Duodenal mucosa (tissue), 2 donors: ENCODE data around the gene KRT8.

Source experiments
- H3K27ac ChIP-seq: one replicate; pipeline ENCODE4 v1.7.0; 2013; ENCODE audit warnings: low read depth, low read length
- H3K27me3 ChIP-seq, 2 donors: one replicate each; pipeline ENCODE4 v1.7.0; 2013; ENCODE audit warnings: low read length in 2 of 2, control low read depth in 1 of 2; ENCODE audit not compliant: insufficient read depth in 2 of 2, control insufficient read depth in 1 of 2
- H3K36me3 ChIP-seq, 2 donors: one replicate each; pipeline ENCODE4 v1.7.0; 2013; ENCODE audit warnings: low read length in 2 of 2, control low read depth in 1 of 2; ENCODE audit not compliant: insufficient read depth in 2 of 2, control insufficient read depth in 1 of 2
- H3K4me1 ChIP-seq, 2 donors: one replicate each; pipeline ENCODE4 v1.7.0; 2013; ENCODE audit warnings: low read length in 2 of 2, control low read depth in 1 of 2; ENCODE audit not compliant: insufficient read depth in 2 of 2, control insufficient read depth in 1 of 2
- H3K4me3 ChIP-seq, 2 donors: one replicate each; pipeline ENCODE4 v1.7.0; 2013; ENCODE audit warnings: low read length in 2 of 2, low read depth in 1 of 2
- H3K9ac ChIP-seq, 2 donors: one replicate each; pipeline ENCODE4 v1.7.0; 2013; ENCODE audit warnings: low read length in 2 of 2, low read depth in 1 of 2
- H3K9me3 ChIP-seq, 2 donors: one replicate each; pipeline ENCODE4 v1.7.0; 2013; ENCODE audit warnings: low read length in 2 of 2, control low read depth in 1 of 2; ENCODE audit not compliant: control insufficient read depth in 1 of 2

The KRT8 gene

GRCh38 chr12:52946797-52947547 lies 42.1 kb upstream of the KRT8 start:
- no peak overlapping the region for H3K27ac ChIP-seq

GRCh38 chr12:52946334-52946733 lies 41.5 kb upstream of the KRT8 start:
- Histone ChIP-seq H3K36me3 (peaks cover 0 to 10% of the 10 kb centered on the region in 2 donors), H3K27ac (no peak overlapping the region), H3K9ac (peak overlapping the region; percentile 3 to 28), H3K4me3 (no peak overlapping the region), H3K9me3 (no peaks in the 10 kb centered on the region), H3K4me1 (peaks cover 43 to 60% of the 10 kb centered on the region in 2 donors), H3K27me3 (no peaks in the 10 kb centered on the region)

More at GRCh38 chr12:52946797-52947547, 42.1 kb upstream of the KRT8 start:
- H3K9ac ChIP-seq = peak overlapping the region; percentile 3 to 28
- H3K4me3 ChIP-seq = no peak overlapping the region
- no peaks in the 10 kb centered on the region for H3K27me3 ChIP-seq
- peaks cover 0 to 14% of the 10 kb centered on the region in 2 donors for H3K36me3 ChIP-seq
- H3K9me3 ChIP-seq = no peaks in the 10 kb centered on the region
- peaks cover 45 to 61% of the 10 kb centered on the region in 2 donors for H3K4me1 ChIP-seq

- peaks cover 36 to 54% of the 10 kb centered on the region in 2 donors for H3K4me1 ChIP-seq
- H3K27ac ChIP-seq = no peak overlapping the region
- peaks cover 0 to 4% of the 10 kb centered on the region in 2 donors for H3K36me3 ChIP-seq
- no peaks in the 10 kb centered on the region for H3K9me3 ChIP-seq
- no peaks in the 10 kb centered on the region for H3K27me3 ChIP-seq
- no peak overlapping the region for H3K9ac ChIP-seq
- no peak overlapping the region for H3K4me3 ChIP-seq
Measured at GRCh38 chr12:52945389-52946232, 40.7 kb upstream of the KRT8 start.

- Histone ChIP-seq H3K36me3 (no peaks in the 10 kb centered on the region), H3K4me3 (no peak overlapping the region), H3K4me1 (peaks cover 36 to 54% of the 10 kb centered on the region in 2 donors), H3K9ac (no peak overlapping the region), H3K9me3 (no peaks in the 10 kb centered on the region), H3K27me3 (no peaks in the 10 kb centered on the region), H3K27ac (no peak overlapping the region)
Measured at GRCh38 chr12:52944683-52945388, 40.0 kb upstream of the KRT8 start.

- H3K4me3 ChIP-seq = no peak overlapping the region
- no peak overlapping the region for H3K27ac ChIP-seq
- peaks cover 36 to 50% of the 10 kb centered on the region in 2 donors for H3K4me1 ChIP-seq
- H3K9me3 ChIP-seq = no peaks in the 10 kb centered on the region
- H3K9ac ChIP-seq = no peak overlapping the region
- no peaks in the 10 kb centered on the region for H3K27me3 ChIP-seq
- H3K36me3 ChIP-seq = no peaks in the 10 kb centered on the region
Measured at GRCh38 chr12:52942901-52943181, 38.0 kb upstream of the KRT8 start.

GRCh38 chr12:52942066-52942900 lies 37.4 kb upstream of the KRT8 start:
- Histone ChIP-seq H3K27me3 (no peaks in the 10 kb centered on the region), H3K4me3 (no peak overlapping the region), H3K4me1 (peaks cover 36 to 48% of the 10 kb centered on the region in 2 donors), H3K36me3 (no peaks in the 10 kb centered on the region), H3K9me3 (no peaks in the 10 kb centered on the region), H3K27ac (no peak overlapping the region), H3K9ac (peak overlapping the region in 1 of 2 donors; percentile 12)

GRCh38 chr12:52929538-52929937 lies 24.7 kb upstream of the KRT8 start:
- no peaks in the 10 kb centered on the region for H3K36me3 ChIP-seq
- no peak overlapping the region for H3K4me3 ChIP-seq
- H3K27ac ChIP-seq = no peak overlapping the region
- H3K9ac ChIP-seq = no peak overlapping the region
- no peaks in the 10 kb centered on the region for H3K9me3 ChIP-seq
- peaks cover 34 to 35% of the 10 kb centered on the region in 2 donors for H3K4me1 ChIP-seq
- no peaks in the 10 kb centered on the region for H3K27me3 ChIP-seq

- Histone ChIP-seq H3K27me3 (no peaks in the 10 kb centered on the region), H3K36me3 (no peaks in the 10 kb centered on the region), H3K4me3 (no peak overlapping the region), H3K9me3 (no peaks in the 10 kb centered on the region), H3K27ac (no peak overlapping the region), H3K9ac (peak overlapping the region in 1 of 2 donors; percentile 64), H3K4me1 (peaks cover 35 to 37% of the 10 kb centered on the region in 2 donors)
Measured at GRCh38 chr12:52927964-52928363, 23.1 kb upstream of the KRT8 start.

GRCh38 chr12:52926596-52927234 lies 21.8 kb upstream of the KRT8 start:
- H3K4me1 ChIP-seq = peaks cover 41% of the 10 kb centered on the region in 2 donors
- H3K27me3 ChIP-seq = no peaks in the 10 kb centered on the region
- H3K4me3 ChIP-seq = peak overlapping the region; percentile 17 to 40
- peak overlapping the region; percentile 83 for H3K27ac ChIP-seq
- no peaks in the 10 kb centered on the region for H3K36me3 ChIP-seq
- H3K9me3 ChIP-seq = no peaks in the 10 kb centered on the region
- peak overlapping the region; percentile 58 to 74 for H3K9ac ChIP-seq
